Cardiac septum (tissue), 1 donor: ENCODE results near the gene DSG2. TPM values are rescaled to one million over a fixed set of nuclear protein-coding genes. Genes with fewer than 3 reads are reported as not detected.

ENCODE experiments used
- total RNA-seq: library from RNA; stranded (reverse); fragmentation: NEBNext Ultra II Directional; extraction: Animal tissue kit (Norgen Biotek cat#: 25700); gene quantifications from one replicate; pipeline ENCODE4 v1.2.1, GENCODE V29; 2021
- donor health status: DM: no; HTN: no; CAD: no.

Gene DSG2
- total RNA-seq, 1 donor from 2014 or later: 34.4 TPM

Other genes starting within 250 kb of the DSG2 start
- gene DSG1, start 180.0 kb upstream of the DSG2 start, total RNA-seq: 0.89 TPM
- gene DSG4, start 121.4 kb upstream of the DSG2 start, total RNA-seq: not detected
- gene DSG3, start 50.4 kb upstream of the DSG2 start, total RNA-seq: not detected
- not detected for gene TTR, start 93.7 kb downstream of the DSG2 start, total RNA-seq
- gene B4GALT6, start 186.4 kb downstream of the DSG2 start, total RNA-seq: 5.3 TPM